K562 (cell line): Measurements from ENCODE around the gene TRMT112. TPM values are rescaled to one million over a fixed set of nuclear protein-coding genes. Genes with fewer than 3 reads are reported as not detected.
A peak's percentile ranks its signal among the peaks of the same experiment; 100 is the strongest.

Experiments used
- FOXA1 ChIP-seq: fragments of 450-650 bp; IDR thresholded peaks from 2 replicates; pipeline ENCODE4 v1.6.1; 2016; ENCODE audit warnings: mild to moderate bottlenecking, borderline replicate concordance
- MGA ChIP-seq: fragments of 450-650 bp; IDR thresholded peaks from 2 replicates; pipeline ENCODE4 v1.6.1; 2016; ENCODE audit warnings: mild to moderate bottlenecking, moderate library complexity
- MITF ChIP-seq: IDR thresholded peaks from 2 replicates; pipeline ENCODE4 v1.6.1; 2014; ENCODE audit warnings: antibody characterized with exemption
- MNT ChIP-seq, 2 experiments: fragments of 450-650 bp; conservative IDR thresholded peaks; 2 replicates each; pipeline ENCODE4 v1.6.1; 2017; ENCODE audit warnings: mild to moderate bottlenecking in 2 of 2, moderate library complexity in 2 of 2
- NCOA4 ChIP-seq: fragments of 450-650 bp; IDR thresholded peaks from 2 replicates; pipeline ENCODE4 v1.6.1; 2018; ENCODE audit warnings: mild to moderate bottlenecking; ENCODE audit not compliant: partially characterized antibody
- TSC22D4 ChIP-seq: fragments of 450-650 bp; IDR thresholded peaks from 2 replicates; pipeline ENCODE4 v1.6.1; 2016; ENCODE audit warnings: missing genetic modification characterization, missing biosample characterization, control low read depth
- polyA plus RNA-seq, 8 experiments: library from polyadenylated mRNA; depleted of rRNA in 4 of 8; stranded (reverse) in 5 of 8; unstranded in 3 of 8; fragments of >200 nt; fragmentation: Nextera tagmentation in 2 of 8; fragmentation: Illumina TruSeq in 1 of 8; extraction: Ambion mirVana in 2 of 8; extraction: Trizol in 1 of 8; gene quantifications; 2 replicates each; pipeline versions ENCODE4 v1.2.1 to v1.2.3, GENCODE V29; 2011 to 2014; ENCODE audit warnings: inconsistent platforms in 1 of 8, missing spikeins in 1 of 8
- total RNA-seq, 7 experiments: library from RNA; depleted of rRNA in 6 of 7; stranded (reverse); fragments of >200 nt in 6 of 7; fragmentation: Illumina TruSeq in 2 of 7; extraction: Trizol in 2 of 7; gene quantifications; 2 replicates each; pipeline versions ENCODE4 v1.2.1 to v1.2.3, GENCODE V29; 2011 to 2021; ENCODE audit warnings: low replicate concordance in 1 of 7

TRMT112 gene
- total and polyA plus RNA-seq, 9 of the 15 experiments (the other 6 are each of a cell fraction or from before 2014, with no cell fraction given) = 162 to 444 (median 300) TPM

GRCh38 chr11:64358907-64359711 lies 41.8 kb upstream of the TRMT112 start, which contains the start of gene RPS6KA4 (continued):
- TF ChIP-seq MGA (peak; percentile 70; the same call in 1 of the 2 replicates), NCOA4 (no peak), FOXA1 (no peak), TSC22D4 (no peak), MNT (conservative IDR thresholded peaks at IDR 0.05) (peak in 1 of 2 experiments; percentile 51; a peak in 1 of 4 replicates), MITF (0 out of 2 replicates have a peak, but pooled peaks have one; percentile 38)
